GM21390 (cell line): ENCODE measurements around the gene ICE2.

Experiments
- ATAC-seq: cut with Tn5 transposase; IDR thresholded peaks from one replicate; pipeline ENCODE4 v1.9.1; 2021; ENCODE audit not compliant: unreplicated experiment

The ICE2 gene

DNA sequence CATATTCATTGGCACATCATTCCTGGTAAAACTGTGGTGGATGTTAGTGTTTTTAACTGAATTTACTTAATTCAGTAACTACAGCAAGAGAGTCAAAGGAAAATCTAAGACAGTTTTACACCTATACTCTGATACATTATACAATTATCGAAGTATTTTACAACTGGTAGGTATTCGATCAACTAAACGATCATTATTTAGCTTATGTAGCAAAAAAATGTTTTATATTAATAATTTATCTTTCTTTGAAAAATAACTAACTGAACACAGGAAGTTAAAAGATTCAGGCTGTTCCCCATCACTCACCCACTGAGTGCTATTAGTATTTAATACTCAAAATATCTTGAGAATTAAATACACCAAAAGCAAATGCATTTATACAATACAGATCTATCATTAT is 21.0 kb downstream of the ICE2 start:
- ATAC-seq, result no peak

DNA sequence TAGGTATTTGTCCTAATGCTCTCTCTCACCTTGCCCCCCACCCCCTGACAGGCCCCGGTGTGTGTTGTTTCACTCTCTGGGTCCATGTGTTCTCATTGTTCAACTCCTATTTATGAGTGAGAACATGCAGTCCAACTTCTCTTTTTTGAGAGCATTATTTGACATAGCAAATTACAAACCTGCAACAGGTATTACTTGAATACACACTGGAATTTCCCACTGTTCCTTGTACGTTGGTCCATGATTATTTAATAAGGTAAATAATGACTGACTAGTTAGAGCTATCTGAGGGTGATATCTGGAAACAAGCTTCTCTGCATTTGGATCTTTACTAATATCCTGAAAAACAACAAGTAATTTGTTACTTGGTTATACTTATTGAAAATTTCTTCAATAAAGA is 24.1 kb downstream of the ICE2 start:
- no peak for ATAC-seq

DNA sequence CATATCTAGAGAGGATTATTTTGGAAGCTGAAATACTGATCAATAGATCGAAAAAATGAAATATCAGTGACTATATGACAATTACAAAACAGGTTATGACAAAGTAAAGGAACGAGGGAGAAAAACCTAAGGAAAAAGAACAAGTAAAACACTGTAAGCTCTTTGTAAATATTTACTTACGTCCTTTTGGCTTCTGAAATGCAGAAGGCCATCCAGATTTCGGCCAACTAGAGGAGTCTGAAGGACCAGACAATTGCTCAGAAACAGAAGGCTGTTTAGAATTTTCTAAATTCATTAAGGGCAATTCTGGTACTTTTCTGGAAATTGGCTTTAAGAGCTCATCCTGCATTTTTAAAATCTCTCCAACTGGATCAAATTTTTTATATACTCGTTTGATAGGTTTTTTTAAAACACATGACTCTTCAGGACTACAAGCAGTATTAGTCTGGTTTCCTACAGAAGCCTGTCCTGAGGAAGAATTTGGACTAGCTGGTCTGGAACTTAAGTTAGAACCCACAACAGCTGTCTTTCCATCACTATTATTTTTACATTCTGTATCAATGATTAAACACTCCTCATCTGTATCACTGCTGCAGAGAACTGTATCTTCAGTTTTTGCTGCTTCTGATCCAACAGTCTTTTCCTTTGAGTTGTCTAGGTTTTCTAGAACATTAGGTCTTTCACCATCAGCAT is 30.1 kb downstream of the ICE2 start:
- no peak for ATAC-seq

DNA sequence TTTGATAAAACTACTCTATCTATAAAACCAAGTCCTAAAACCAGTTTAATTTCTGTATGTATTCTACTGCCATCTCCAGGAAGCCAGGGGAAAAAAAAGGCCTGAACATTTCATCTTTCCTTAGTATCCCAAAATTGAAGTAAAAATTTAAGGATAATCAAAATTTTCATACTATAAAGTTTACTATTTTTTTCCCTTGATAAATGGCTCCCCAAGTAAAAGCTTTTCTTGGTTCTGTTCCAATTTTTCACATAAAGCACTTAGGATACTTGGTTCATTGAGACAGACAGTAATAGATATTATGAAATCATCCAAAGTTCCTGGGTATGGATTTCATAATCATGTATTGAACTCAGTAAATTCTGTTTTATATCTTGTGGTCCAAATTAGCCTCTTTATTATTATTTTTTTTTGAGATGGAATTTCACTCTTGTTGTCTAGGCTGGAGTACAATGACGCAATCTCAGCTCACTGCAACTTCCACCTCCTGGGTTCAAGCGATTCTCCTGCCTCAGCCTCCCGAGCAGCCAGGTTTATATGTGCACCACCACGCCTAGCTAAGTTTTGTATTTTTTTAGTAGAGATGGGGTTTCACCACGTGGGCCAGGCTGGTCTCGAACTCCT is 34.5 kb downstream of the ICE2 start:
- no peak for ATAC-seq

DNA sequence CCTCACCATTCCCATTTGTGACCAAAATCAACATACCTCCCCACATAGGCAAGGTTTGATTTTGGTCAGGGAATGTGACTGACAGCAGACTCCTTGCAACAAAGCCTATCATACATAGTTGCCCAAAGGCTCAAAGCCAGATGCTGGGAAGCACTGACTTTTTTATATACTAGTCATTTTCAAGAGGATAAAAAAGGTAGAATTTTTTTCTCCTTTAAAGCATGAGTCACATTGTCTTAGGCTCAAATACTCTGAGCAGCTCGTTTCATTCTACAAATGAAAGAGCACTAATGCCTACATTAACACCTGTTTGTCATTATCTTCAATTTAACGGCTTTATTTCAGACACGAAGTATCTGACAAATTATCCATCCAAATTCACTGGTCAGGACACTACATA is 36.2 kb downstream of the ICE2 start:
- ATAC-seq, result no peak

DNA sequence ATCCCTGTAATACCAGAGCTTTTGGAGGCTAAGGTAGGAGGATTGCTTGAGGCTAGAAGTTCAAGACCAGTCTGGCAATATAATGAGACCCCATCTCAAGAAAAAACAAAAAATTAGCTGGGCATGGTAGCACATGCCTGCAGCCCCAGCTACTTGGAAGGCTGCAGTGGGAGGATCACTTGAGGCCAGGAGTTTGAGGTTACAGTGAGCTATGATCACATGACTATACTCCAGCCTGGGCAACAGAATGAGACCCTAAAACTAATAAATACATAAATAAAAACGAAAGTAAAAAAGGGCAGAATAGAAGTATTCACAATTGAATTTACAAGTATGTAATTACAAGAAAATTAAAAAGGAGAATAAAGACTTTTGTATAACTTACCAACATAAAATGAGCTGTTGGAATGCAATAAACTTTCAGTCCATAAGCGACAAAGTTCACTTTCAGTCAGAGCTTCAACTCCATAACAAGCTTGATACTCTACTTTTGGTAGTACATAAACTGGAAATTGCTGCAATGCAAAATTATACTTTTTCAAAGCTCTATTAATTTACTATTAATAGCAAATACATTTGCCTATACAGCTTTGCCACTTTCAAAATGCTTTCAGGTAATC is 36.8 kb downstream of the ICE2 start:
- no peak for ATAC-seq

DNA sequence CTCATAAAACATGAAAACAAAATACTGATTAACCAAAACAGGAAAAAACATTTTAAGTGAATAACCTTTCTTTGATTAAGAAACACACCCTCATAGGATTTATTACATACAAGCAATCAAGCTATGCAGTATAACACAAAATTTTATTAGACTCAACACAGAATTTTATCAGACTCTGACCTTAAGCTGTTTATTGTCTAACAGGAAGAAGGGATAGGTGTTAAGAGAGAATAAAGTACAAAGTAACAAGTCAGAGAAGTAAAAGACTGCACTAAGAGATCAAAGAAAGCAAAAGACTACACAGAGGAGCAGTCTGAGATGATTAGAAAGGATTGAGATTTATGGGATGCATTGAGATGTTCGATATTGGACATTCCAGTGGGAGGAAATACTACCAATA is 37.6 kb downstream of the ICE2 start:
- ATAC-seq, result no peak

DNA sequence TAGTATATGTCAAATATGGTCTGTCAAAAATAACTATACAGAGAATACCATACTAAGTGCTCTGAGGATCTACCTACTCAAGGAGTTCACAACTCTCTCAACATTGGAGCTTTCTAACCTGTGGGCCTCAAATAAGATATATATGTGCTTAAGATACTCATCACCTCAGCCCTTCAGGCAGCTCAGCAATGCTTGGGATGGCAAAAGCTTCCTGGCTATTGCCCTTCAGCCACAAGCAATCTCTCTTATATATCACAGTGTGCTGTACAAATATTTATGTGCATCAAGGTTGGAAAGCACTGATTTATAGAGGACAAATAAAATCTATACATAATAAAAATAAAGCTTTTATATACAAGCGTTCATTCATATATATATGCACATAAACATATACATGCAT is 40.3 kb downstream of the ICE2 start:
- ATAC-seq, result no peak

DNA sequence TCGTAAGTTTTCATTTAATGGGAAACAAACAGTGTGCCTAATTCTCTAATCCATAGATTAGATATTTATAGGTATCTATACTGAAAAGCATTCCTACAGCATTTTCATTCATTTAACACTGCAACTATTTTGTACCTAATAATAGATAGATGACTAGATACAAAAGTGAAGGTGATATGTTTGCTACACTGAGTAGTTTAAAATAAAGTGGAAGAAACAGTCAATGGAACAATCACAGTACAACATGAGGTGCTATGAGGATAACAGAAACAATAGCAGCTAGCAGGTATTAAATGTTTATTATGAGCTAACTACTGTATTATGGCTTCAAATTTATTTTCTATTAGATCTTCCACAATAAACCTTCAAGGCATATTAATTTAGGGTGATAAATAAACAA is 50.0 kb downstream of the ICE2 start:
- ATAC-seq, result no peak

DNA sequence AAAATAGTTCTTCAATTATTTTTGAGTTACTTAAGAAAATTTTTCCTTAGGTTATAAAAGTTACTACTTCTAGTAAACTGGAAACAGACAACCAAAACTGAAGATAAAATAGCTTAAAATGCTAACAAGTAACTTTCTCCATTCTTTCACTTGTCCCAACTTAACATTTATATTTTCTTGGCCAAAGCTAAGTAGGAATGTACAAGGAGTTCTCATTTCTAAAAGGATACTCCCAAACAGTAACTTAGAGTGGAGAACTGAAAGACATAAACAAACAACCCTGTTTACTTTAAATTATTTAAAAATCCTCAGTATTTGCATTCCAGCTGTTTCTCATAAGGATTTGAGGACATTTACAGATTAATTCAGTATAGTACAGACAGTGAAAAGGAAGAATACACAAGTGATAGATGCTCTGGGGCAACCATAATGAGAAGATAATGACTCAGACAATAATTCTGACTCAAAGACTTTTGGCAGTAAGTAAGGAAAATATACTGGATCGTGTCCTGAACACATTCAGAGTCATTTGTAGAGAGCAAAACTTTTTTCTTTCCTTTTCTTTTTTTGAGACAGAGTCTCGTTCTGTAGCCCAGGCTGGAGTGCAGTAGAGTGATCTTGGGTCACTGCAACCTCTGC is 52.0 kb downstream of the ICE2 start:
- ATAC-seq, result no peak

DNA sequence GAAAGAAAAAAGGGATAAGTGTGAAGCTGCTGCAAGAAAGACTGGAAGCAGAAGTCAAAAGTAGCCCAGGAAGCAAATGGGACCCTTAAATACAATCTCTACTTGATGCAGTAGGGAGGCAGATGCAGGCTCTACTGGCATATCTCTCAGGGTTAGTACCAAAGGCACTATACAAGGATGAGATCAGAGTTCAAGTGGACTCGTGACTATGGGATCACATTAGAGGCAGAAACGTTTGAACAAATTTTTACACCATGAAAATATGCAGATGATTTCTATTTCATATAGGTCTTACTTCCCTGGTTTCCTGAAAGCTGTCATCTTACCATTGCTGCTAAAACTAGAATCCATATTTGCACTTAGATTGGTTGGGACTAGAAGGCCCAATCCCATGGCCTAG is 53.5 kb downstream of the ICE2 start:
- ATAC-seq, result no peak

DNA sequence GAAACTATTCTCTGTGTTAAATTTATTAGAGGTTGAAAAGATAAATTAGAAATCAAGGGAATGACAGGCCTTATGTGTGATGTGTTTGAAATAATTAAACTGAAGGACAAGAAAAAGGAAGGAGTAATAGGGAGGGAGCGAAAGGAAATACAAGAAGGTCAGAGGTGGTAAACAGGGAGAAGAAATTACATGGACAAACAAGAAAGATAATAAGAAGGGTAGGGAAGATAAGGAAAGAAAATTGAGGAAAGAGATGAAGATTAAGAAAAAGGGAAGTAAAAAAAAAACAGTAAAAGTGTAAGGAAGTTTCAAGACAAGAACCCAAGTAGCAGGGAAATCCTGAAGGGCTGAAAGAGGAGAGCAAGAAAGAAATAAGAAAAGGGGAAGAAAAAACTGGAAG is 54.9 kb downstream of the ICE2 start:
- no peak for ATAC-seq

DNA sequence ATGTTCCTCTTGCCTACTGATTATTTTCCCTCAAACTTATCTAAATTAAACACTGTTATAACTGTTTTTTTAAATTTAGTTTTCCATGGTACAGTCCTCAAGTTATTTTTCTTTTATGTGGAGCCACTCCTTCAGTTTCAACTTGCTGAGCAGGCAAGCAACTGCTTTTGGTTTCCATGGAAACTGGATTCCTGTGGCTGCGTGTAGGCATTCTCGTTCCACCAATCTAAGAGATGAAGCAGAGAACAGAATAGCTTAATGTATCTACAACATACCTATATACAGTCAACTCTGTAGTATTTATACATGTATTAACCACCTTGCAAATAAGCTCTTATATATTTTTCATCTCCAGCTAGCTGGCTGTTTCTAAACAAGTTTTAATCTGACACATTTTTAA is 55.4 kb downstream of the ICE2 start:
- no peak for ATAC-seq

DNA sequence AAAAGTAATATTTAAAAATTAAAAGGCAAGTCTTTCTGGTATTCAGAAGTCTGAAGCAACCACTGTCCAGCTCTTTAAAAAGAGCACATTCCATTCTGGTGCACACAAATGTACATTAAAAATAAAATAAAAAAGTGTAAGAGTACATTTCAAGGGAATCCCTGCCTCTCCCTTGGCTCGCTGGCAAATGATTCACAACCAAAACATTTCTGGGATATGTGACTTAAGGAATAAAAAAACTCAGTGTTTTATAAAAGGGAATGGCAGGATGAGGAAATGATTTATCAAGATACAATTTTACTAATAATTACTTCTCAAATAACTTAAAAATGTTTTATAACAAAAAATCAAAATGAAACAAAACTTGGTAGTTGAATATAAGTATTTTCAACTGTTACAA is 57.4 kb downstream of the ICE2 start:
- ATAC-seq, result no peak

DNA sequence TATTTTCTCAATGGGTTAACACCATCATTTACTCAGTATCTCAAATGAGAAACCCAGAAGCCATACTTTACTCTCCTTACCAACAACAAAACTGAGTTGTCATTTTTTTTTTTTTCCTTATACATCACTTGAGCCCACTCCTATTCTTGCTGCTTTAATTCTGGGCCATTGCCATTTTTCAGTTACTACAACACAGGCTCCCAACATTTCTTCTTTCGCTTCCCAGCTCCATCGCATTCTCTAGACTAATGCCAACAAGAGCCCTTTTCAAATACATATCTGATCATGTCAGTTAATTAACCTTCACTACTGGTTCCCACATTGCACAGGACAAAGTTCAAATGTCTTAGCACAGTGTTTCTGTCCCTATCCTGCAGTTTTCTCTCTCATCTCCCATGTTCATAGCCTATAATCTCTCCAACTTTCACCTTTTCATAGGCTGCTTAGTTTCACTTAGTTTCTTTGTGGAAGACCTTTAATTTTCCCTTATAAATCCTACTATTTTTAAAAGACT is 58.7 kb downstream of the ICE2 start:
- no peak for ATAC-seq

DNA sequence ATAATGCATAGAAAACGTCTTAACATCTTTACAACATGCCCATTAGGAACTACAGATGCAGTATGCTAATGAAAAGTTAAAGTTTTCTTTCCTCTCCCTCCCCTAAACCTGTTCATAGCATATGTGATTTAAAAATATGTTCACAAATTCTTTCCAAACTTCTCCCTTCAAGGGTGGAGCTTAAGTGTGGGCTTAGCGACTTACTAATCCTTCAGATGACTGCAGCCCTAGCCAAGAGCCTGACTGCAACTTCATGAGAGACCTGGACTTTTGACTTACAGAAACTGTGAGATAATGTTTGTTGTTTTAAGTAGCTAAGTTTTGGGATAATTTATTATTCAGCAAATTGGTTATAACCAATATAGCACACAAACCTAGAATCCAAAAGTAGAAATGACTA is 59.2 kb downstream of the ICE2 start:
- no peak for ATAC-seq

DNA sequence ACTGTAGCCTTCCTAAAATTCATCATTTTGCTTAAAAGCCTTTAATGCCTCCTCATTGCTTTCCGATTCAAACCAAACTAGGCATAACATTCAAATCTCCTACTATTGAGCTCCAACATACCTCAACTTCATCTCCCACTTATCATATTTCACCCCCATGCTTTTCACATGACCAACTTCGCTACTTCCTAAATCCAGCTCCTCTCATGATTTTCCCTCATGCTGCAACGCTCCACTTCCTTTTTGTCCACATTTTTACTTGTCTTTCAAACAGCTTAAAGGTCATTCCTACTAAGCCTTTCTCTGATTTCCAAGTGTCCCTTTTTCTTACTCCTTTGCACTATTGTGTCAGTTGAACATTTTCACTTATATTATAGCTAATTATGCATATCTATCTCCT is 60.8 kb downstream of the ICE2 start:
- ATAC-seq, result no peak

DNA sequence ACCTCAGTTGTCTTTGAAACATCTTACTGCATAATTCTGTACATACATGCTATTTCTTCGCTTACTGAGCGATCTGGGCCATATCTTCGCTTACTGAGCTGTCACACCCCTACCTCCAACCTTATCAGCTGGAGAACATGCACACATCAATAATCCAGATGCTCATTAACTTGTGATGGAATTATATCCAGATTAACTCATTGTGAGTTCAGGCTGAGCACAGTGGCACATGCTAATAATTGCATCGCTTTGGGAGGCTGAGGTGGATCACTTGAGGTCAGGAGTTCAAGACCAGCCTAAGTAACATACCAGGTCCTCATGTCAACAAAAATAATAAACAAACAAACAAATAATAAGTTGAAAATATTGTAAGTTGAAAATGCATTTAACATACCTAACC is 61.8 kb downstream of the ICE2 start:
- no peak for ATAC-seq

DNA sequence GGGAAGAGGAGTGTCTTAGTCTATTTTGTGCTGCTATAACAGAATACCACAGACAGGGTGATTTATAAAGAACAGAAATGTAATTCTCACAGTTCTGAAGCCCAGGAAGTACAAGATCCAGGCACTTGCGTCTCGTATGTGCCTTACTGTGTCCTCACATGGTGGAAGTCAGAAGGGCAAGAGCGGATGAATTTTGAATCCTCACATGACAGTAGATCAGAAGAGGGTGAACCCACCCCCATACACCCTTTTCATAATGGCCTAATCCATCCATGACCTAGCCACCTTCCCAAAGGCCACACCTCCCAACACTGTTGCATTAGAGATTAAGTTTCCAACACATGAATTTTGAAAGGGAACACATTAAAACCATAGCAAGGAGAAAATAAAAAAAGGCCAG is 62.5 kb downstream of the ICE2 start:
- ATAC-seq, result no peak

DNA sequence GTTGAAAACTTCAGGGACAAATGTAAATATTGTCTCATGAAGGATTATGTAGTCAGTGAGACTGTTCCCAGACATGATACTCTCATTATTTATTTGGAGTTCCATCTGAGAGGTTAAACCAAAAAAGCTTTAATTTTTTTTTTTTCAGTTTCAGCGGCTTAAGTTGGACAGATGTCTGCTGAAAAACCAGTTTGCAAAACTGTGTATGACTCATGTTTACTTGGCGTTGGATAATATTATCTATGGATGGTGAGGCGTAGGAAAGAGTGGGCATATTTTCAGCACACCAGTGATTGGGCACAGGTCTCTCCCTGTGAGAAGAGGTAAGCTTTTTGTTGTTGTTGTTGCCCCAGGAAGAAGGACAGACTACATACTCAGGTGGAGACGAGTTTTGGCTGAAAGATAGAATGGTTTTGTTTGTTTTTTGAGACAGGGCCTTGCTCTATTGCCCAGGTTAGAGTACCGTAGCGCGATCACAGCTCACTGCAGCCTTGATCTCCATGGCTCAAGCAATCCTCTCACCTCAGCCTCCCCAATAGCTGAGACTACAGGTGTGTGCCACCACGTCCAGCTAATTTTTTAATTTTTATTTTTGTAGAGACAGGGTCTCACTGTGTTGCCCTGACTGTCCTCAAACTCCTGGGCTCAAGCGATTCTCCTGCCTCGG is 64.8 kb downstream of the ICE2 start:
- no peak for ATAC-seq

DNA sequence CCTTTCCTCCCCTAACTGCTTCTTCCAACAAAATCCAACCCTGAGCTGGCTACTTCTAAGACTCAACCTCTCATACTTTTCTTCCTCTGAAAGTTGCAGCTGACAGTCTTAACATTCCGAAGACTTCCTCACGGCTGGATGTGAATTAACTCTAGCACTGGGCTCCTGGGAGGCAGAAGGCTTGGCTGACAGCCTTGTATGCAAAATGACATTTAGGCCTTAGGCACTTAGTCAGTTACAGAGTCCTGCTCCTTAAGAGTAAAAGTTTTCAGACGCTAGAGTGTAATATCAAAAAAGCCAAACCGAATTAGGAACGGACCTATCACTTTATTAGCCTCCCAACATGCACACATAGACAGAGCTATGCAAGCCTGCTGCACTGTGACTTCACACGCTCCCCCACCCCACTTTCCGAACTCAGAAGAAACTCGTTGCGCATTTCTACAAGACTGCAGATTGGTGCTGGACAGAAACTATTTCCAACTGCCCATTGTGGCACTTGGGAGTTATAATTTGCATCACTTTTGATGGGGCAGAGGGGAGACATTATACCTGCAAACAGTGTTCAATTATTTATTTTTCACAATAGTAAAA is 65.6 kb downstream of the ICE2 start:
- no peak for ATAC-seq
